Transverse colon (tissue), 4 donors: ENCODE results near the gene RIN3. TPM values are rescaled to one million over a fixed set of nuclear protein-coding genes. Genes with fewer than 3 reads are reported as not detected.

Source experiments
- DNase-seq: peaks from one replicate; pipeline ENCODE4 v3.0.0-alpha.2; 2019
- H3K27ac ChIP-seq, 4 donors: fragments of 200-600 bp; sonication (generic); 2 replicates each; pipeline ENCODE4 v1.5.1; 2016 to 2018; ENCODE audit warnings: inconsistent platforms in 4 of 4
- H3K27me3 ChIP-seq: fragments of 200-600 bp; sonication (generic); 2 replicates; pipeline ENCODE4 v1.5.1; 2017; ENCODE audit warnings: inconsistent platforms
- H3K36me3 ChIP-seq, 4 donors: fragments of 200-600 bp; sonication (generic); 2 replicates each; pipeline ENCODE4 v1.5.1; 2017 to 2019; ENCODE audit warnings: inconsistent platforms in 4 of 4
- H3K4me1 ChIP-seq, 4 donors: fragments of 200-600 bp; sonication (generic); 2 replicates each; pipeline ENCODE4 v1.5.1; 2017 to 2020; ENCODE audit warnings: inconsistent platforms in 4 of 4
- H3K4me3 ChIP-seq, 4 donors: fragments of 200-600 bp; sonication (generic); 1 replicate in 1 of 4; 2 replicates in 3 of 4; pipeline versions ENCODE4 v1.5.1 to v1.6.1; 2017 to 2019; ENCODE audit warnings: inconsistent platforms in 4 of 4
- H3K9me3 ChIP-seq, 2 donors: fragments of 200-600 bp; sonication (generic); 2 replicates each; pipeline ENCODE4 v1.5.1; 2017 to 2019; ENCODE audit warnings: inconsistent platforms in 2 of 2
- CTCF ChIP-seq, 5 experiments: fragments of 200-600 bp in 3 of 5; fragments of 450-650 bp in 2 of 5; sonication (generic) in 3 of 5; IDR thresholded peaks; 1 replicate in 2 of 5; 2 replicates in 3 of 5; pipeline ENCODE4 v1.5.1; 2016 to 2017; ENCODE audit warnings: antibody characterized with exemption in 5 of 5, inconsistent platforms in 3 of 5, mild to moderate bottlenecking in 2 of 5, moderate library complexity in 1 of 5
- EP300 ChIP-seq: sonication (generic); formaldehyde crosslinking; IDR thresholded peaks from one replicate; pipeline ENCODE4 v1.6.1; 2017; ENCODE audit warnings: antibody characterized with exemption, low read depth
- POLR2A ChIP-seq: fragments of 450-650 bp; IDR thresholded peaks from one replicate; pipeline ENCODE4 v1.6.1; 2016; ENCODE audit warnings: antibody characterized with exemption, mild to moderate bottlenecking, moderate library complexity
- POLR2AphosphoS5 ChIP-seq, 3 donors: sonication (generic); formaldehyde crosslinking; IDR thresholded peaks; one replicate each; pipeline ENCODE4 v1.6.1; 2016; ENCODE audit warnings: antibody characterized with exemption in 3 of 3
- WGBS, 2 donors: methylation state at CpG; one replicate each; pipeline ENCODE4 v1.1.5; 2018; ENCODE audit warnings: low coverage in 1 of 2; 5-methylcytosine and 5-hydroxymethylcytosine counted together
- in situ Hi-C, 4 donors: fragments of 200-750 bp; cut with MboI; loops; one replicate each; pipeline versions ENCODE4 v1.15.0 to v1.15.1; 2017; ENCODE audit warnings: low sequenced_read_pairs in 3 of 4, low pct_ligation_motif_present in 1 of 4, low pct_unique_long_range_greater_than_20kb in 1 of 4
- intact Hi-C: fragments of 100-400 bp; cut with DNase I; formaldehyde crosslinking; loops from one replicate; pipeline ENCODE4 v1.15.1; 2023; ENCODE audit warnings: low total_unique reads
- total RNA-seq, 4 donors: library from RNA; depleted of rRNA; stranded (reverse); fragments of >200 nt; gene quantifications; one replicate each; pipeline ENCODE4 v1.1.0, GENCODE V29; 2016

Gene RIN3
- total RNA-seq, 4 donors from 2014 or later: 16.2 to 24.3 (median 20.7) TPM

- 75 to 88% methylated on average over 2 to 11 of the region's 11 CpGs for WGBS, 2 donors
- peaks cover 13 to 42% (median 23%) of the 10 kb centered on the region in 4 donors for H3K4me1 ChIP-seq
- H3K27ac ChIP-seq: peak overlapping the region; percentile 83 to 92 (median 88)
- intact Hi-C loops (loop anchor here (5.0 kb wide), 1 partner anchor 1314 kb away; no protein-coding TSS in a partner anchor), in situ Hi-C loops (no loop called here)
- no peak for TF ChIP-seq CTCF (IDR thresholded peaks at IDR 0.05)
- TF ChIP-seq EP300: no peak
- TF ChIP-seq POLR2AphosphoS5 (IDR thresholded peaks at IDR 0.05): no peak
- TF ChIP-seq POLR2A: no peak
- peak overlapping the region in 3 of 4 donors; percentile 3 to 34 (median 21) for H3K4me3 ChIP-seq
- H3K9me3 ChIP-seq: no peaks in the 10 kb centered on the region
- DNase-seq: no peak
- no peaks in the 10 kb centered on the region for H3K36me3 ChIP-seq
- H3K27me3 ChIP-seq: no peaks in the 10 kb centered on the region
Measured at GRCh38 chr14:92653162-92653651, 139.6 kb downstream of the RIN3 start.

DNA sequence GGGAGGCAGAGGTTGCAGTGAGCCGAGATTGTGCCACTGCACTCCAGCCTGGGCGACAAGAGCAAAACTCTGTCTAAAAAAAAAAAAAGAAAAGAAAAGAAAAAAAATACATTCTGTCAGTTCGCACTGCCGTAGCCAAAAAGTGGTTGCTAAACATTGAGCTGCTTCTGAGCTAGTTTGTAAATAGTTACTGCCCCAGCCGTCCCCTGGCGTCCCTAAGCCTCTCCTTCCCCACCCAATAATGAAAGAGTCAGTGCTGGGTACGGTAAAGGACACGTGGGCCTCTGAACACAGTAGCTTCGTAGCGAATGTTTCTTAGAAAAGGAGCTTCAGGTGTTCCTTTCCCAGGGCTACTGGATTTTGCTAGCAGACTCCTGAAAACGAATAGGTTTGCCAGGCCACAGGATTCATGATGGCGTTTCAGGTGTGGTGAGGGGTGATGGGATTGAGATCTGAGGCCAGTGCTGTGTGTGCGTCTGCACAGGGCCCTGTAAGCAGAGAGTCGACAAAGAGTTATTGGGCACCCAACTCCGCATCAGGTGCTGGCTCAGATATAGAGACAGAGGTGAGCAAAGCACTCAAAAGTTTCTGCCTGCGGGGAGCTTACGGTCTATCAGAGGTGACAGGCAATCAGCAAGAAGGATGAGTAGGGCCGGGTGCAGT lies 140.8 kb downstream of the RIN3 start:
- intact Hi-C loops: loop anchor here (5.0 kb wide), 1 partner anchor 1313 kb away; no protein-coding TSS in a partner anchor
- 85 to 94% methylated on average over 10 to 18 of the region's 18 CpGs for WGBS, 2 donors
- Histone ChIP-seq H3K4me1 (peaks cover 6 to 40% (median 15%) of the 10 kb centered on the region in 4 donors), H3K27me3 (no peaks in the 10 kb centered on the region), H3K27ac (peak overlapping the region; percentile 83 to 92 (median 88)), H3K9me3 (no peaks in the 10 kb centered on the region), H3K36me3 (no peaks in the 10 kb centered on the region), H3K4me3 (peak overlapping the region in 1 of 4 donors; percentile 34)
- in situ Hi-C loops: no loop called here
- DNase-seq: no peak
- no peak for TF ChIP-seq POLR2AphosphoS5 (IDR thresholded peaks at IDR 0.05)
- TF ChIP-seq EP300: no peak
- no peak for TF ChIP-seq POLR2A
- no peak for TF ChIP-seq CTCF (IDR thresholded peaks at IDR 0.05)

GRCh38 chr14:92655419-92656201 lies 142.0 kb downstream of the RIN3 start:
- Histone ChIP-seq H3K4me1 (peaks cover 2 to 37% (median 7%) of the 10 kb centered on the region in 4 donors), H3K27ac (peak overlapping the region; percentile 55 to 92 (median 75)), H3K27me3 (no peaks in the 10 kb centered on the region), H3K4me3 (peak overlapping the region in 1 of 4 donors; percentile 5), H3K9me3 (no peaks in the 10 kb centered on the region), H3K36me3 (no peaks in the 10 kb centered on the region)
- DNase-seq: no peak
- in situ Hi-C loops: no loop called here
- TF ChIP-seq CTCF (IDR thresholded peaks at IDR 0.05) (no peak), POLR2AphosphoS5 (IDR thresholded peaks at IDR 0.05) (peak in 1 of 3 donors; percentile 11), POLR2A (no peak)
- intact Hi-C loops: no loop called here
- 83 to 86% methylated on average over 7 to 13 of the region's 13 CpGs for WGBS, 2 donors
